Sciatic nerve (tissue), 2 donors: ENCODE results near the gene STPG1. TPM values are rescaled to one million over a fixed set of nuclear protein-coding genes. Genes with fewer than 3 reads are reported as not detected.

Experiments
- ATAC-seq: fragments of 200-7000 bp; cut with Tn5 transposase; one replicate; pipeline ENCODE4 v1.9.1; 2020; ENCODE audit warnings: mild to moderate bottlenecking, moderate library complexity
- DNase-seq: peaks from one replicate; pipeline ENCODE4 v3.0.0-alpha.2; 2020; ENCODE audit warnings: low spot score
- intact Hi-C: fragments of 100-400 bp; cut with DNase I; formaldehyde crosslinking; loops from one replicate; pipeline ENCODE4 v1.14.2; 2022
- total RNA-seq: library from RNA; stranded (reverse); fragmentation: NEBNext Ultra II Directional; extraction: Animal tissue kit (Norgen Biotek cat#: 25700); gene quantifications from one replicate; pipeline ENCODE4 v1.2.1, GENCODE V29; 2021
- donor health status: DM: no; HTN: no; CAD: no.
- donor health status: DM: no; HTN: no; CAD: no.

STPG1 gene
- total RNA-seq, 1 donor from 2014 or later, result 6.2 TPM

GRCh38 chr1:24435782-24436365 lies 22.3 kb upstream of the STPG1 start:
- no peak for ATAC-seq
- no peak for DNase-seq
- intact Hi-C loops, result no loop called here

- DNase-seq (no peak), ATAC-seq (no peak)
- intact Hi-C loops, result no loop called here
Observed at GRCh38 chr1:24427545-24427862, 13.9 kb upstream of the STPG1 start.

- no peak for ATAC-seq
- DNase-seq, result no peak
- intact Hi-C loops, result no loop called here
Observed at GRCh38 chr1:24426744-24427544, 13.4 kb upstream of the STPG1 start.

- DNase-seq (no peak), ATAC-seq (no peak)
- intact Hi-C loops, result no loop called here
Observed at GRCh38 chr1:24425922-24426321, 12.3 kb upstream of the STPG1 start.

- no peak for ATAC-seq
- DNase-seq, result no peak
- intact Hi-C loops, result no loop called here
Observed at GRCh38 chr1:24425441-24425840, 11.9 kb upstream of the STPG1 start.

- intact Hi-C loops, result no loop called here
- DNase-seq, result no peak
- no peak for ATAC-seq
Observed at GRCh38 chr1:24424990-24425389, 11.4 kb upstream of the STPG1 start.

- no peak for ATAC-seq
- no peak for DNase-seq
- intact Hi-C loops, result no loop called here
Observed at GRCh38 chr1:24424207-24424606, 10.6 kb upstream of the STPG1 start.

- intact Hi-C loops, result no loop called here
- DNase-seq (no peak), ATAC-seq (no peak)
Observed at GRCh38 chr1:24421502-24421901, 7.9 kb upstream of the STPG1 start.

- intact Hi-C loops, result no loop called here
- ATAC-seq (no peak), DNase-seq (no peak)
Observed at GRCh38 chr1:24420547-24420946, 7.0 kb upstream of the STPG1 start.

- intact Hi-C loops, result no loop called here
- no peak for DNase-seq
Observed at GRCh38 chr1:24418898-24419628, 5.5 kb upstream of the STPG1 start.

GRCh38 chr1:24417681-24418080 lies 4.1 kb upstream of the STPG1 start:
- no peak for ATAC-seq
- no peak for DNase-seq
- intact Hi-C loops, result no loop called here

More at GRCh38 chr1:24418898-24419628, 5.5 kb upstream of the STPG1 start:
- ATAC-seq, result no peak

GRCh38 chr1:24416666-24417391 lies 3.2 kb upstream of the STPG1 start:
- intact Hi-C loops, result no loop called here
- ATAC-seq (no peak), DNase-seq (no peak)

- DNase-seq (no peak), ATAC-seq (peak; percentile 6)
- intact Hi-C loops, result no loop called here
Observed at GRCh38 chr1:24415910-24416665, 2.5 kb upstream of the STPG1 start.

- peak; percentile 97 for DNase-seq
- ATAC-seq, result peak; percentile 96
- intact Hi-C loops, result no loop called here
Observed at GRCh38 chr1:24415334-24415909, 1.8 kb upstream of the STPG1 start, which contains the start of gene NIPAL3. NIPAL3 (plus strand) TSS chr1:24415802; CDS start chr1:24419548, 3,746 bp downstream.

GRCh38 chr1:24414775-24415333 lies 1.3 kb upstream of the STPG1 start:
- no peak for ATAC-seq
- DNase-seq, result no peak
- intact Hi-C loops, result no loop called here

- ATAC-seq (no peak), DNase-seq (no peak)
- intact Hi-C loops, result no loop called here
Observed at GRCh38 chr1:24412408-24412807, 1.2 kb downstream of the STPG1 start.

GRCh38 chr1:24411963-24412362 lies 1.6 kb downstream of the STPG1 start:
- DNase-seq (no peak), ATAC-seq (no peak)
- intact Hi-C loops, result no loop called here

GRCh38 chr1:24410750-24411149 lies 2.8 kb downstream of the STPG1 start:
- no peak for ATAC-seq
- DNase-seq, result no peak
- intact Hi-C loops, result no loop called here
